Activated CD4-positive, alpha-beta memory T cell treated with anti-CD3 and anti-CD28 coated beads, Interleukin-2, amount 10 ng/mL, durations not matched to agents 7 days and 5 days (primary cell): ENCODE measurements around the gene CAB39. TPM values are rescaled to one million over a fixed set of nuclear protein-coding genes. Genes with fewer than 3 reads are reported as not detected.
"Not testable (repeated sequence)": the region's sequence is repeated elsewhere in the genome, so short reads cannot be mapped to it uniquely, and the experiment has no call there.

Experiments used
- CTCF ChIA-PET: fragments of 350-600 bp; sonication (Branson Sonifier 250); formaldehyde crosslinking; loops from one replicate; lab custom pipeline; 2021; ENCODE audit warnings: antibody characterized with exemption, inconsistent platforms; lab: Charles Lee
- POLR2A ChIA-PET: fragments of 350-600 bp; sonication (Branson Sonifier 250); formaldehyde crosslinking; loops from one replicate; lab custom pipeline; 2021; ENCODE audit warnings: antibody characterized with exemption; lab: Charles Lee
- DNase-seq: peaks from one replicate; pipeline ENCODE4 v3.0.0-alpha.2; 2020
- H3K27ac Mint-ChIP-seq: one replicate; pipeline ENCODE4 v1.8.0; 2021; ENCODE audit warnings: mild to moderate bottlenecking, mixed read lengths
- H3K27me3 Mint-ChIP-seq: one replicate; pipeline ENCODE4 v1.8.0; 2021; ENCODE audit warnings: mixed read lengths
- H3K36me3 Mint-ChIP-seq: one replicate; pipeline ENCODE4 v1.8.0; 2021; ENCODE audit warnings: low read depth, mixed read lengths
- H3K4me1 Mint-ChIP-seq: one replicate; pipeline ENCODE4 v1.8.0; 2021; ENCODE audit warnings: mixed read lengths
- H3K4me3 Mint-ChIP-seq: one replicate; pipeline ENCODE4 v1.8.0; 2021; ENCODE audit warnings: mild to moderate bottlenecking, mixed read lengths
- H3K9me3 Mint-ChIP-seq: one replicate; pipeline ENCODE4 v1.8.0; 2021; ENCODE audit warnings: mixed read lengths
- total RNA-seq, 2 experiments: library from RNA; stranded (reverse); gene quantifications; one replicate each; pipeline ENCODE4 v1.2.3, GENCODE V29; 2021

Gene CAB39
- total RNA-seq, 2 experiments from 2014 or later, result 156 to 161 TPM

DNA sequence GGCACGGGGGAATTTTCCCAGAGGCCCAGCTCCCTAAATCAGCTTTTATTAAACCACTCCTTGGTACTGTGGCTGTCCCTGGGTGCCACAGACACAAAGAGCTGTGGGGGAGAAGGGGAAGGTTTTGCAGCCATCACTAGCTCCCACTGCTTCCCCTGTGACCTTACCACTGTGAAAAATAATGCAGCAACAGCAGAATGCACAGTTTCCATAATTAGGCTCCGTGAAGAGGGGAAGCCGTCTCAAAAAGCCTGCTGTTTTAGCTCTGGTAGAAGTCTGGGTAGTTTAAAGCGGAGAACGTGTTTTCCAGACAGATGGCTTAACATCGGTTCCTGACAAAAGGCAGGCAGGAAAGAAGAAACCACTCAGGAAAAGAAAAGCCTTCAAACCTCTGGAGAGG lies 27.5 kb upstream of the CAB39 start:
- Mint-ChIP-seq H3K27ac (no peak overlapping the region), H3K36me3 (no peaks in the 10 kb centered on the region), H3K27me3 (peaks cover 1% of the 10 kb centered on the region), H3K4me3 (no peak overlapping the region), H3K4me1 (peaks cover 27% of the 10 kb centered on the region), H3K9me3 (no peaks in the 10 kb centered on the region)
- ChIA-PET CTCF (interaction anchor here (1.4 kb wide), 1 partner anchor 30 kb away, joined by 5 read pairs; no protein-coding TSS in a partner anchor), POLR2A (interaction anchor here (0.7 to 1.1 kb wide), 5 partner anchors 9 to 29 kb away, joined by 3 to 4 read pairs (median 4); no protein-coding TSS in a partner anchor)
- DNase-seq, result no peak

DNA sequence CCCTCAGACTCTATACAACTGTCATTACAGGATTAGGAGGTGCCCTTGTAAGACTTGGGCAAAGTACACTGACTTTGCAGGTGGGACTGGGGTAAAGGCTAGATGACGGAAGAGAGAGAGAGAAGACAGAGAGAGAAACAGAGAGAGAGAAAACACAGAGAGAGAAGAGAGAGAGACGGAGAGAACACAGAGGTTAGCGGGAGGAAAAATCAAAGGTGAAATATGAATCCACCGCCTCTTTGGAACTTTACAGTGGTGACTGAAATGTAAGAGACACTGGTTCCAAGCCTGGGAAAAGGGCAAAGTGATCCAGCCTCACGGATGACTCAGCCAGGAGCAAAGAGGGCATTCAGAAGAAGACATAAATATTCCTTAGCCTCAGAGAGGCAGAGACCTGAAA lies 25.1 kb upstream of the CAB39 start:
- Mint-ChIP-seq H3K4me3 (no peak overlapping the region), H3K4me1 (peaks cover 20% of the 10 kb centered on the region), H3K27me3 (peaks cover 1% of the 10 kb centered on the region), H3K27ac (no peak overlapping the region), H3K36me3 (no peaks in the 10 kb centered on the region), H3K9me3 (no peaks in the 10 kb centered on the region)
- ChIA-PET POLR2A (no interaction called here), CTCF (no interaction called here)
- DNase-seq, result no peak

DNA sequence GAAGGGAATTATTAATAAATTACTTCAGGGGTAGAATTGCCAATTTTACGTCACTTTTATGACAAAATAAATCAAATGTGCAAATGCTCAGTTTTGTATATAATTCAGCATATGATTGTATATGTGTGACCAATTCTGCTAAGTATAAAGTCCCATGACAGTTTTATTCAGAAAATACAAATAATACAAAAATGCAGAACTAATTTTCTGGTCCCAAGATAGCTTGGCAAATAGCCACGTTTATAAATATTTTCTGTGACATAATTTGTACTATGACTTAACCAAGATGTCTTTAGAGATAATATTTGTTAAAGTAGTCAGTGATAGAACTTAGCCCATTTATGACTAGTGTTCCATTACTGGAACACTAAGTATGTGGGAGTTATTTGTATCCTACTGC lies 24.2 kb upstream of the CAB39 start:
- Mint-ChIP-seq H3K27ac (no peak overlapping the region), H3K4me3 (no peak overlapping the region), H3K9me3 (no peaks in the 10 kb centered on the region), H3K27me3 (peaks cover 1% of the 10 kb centered on the region), H3K4me1 (peaks cover 23% of the 10 kb centered on the region), H3K36me3 (no peaks in the 10 kb centered on the region)
- ChIA-PET CTCF (no interaction called here), POLR2A (no interaction called here)
- no peak for DNase-seq

DNA sequence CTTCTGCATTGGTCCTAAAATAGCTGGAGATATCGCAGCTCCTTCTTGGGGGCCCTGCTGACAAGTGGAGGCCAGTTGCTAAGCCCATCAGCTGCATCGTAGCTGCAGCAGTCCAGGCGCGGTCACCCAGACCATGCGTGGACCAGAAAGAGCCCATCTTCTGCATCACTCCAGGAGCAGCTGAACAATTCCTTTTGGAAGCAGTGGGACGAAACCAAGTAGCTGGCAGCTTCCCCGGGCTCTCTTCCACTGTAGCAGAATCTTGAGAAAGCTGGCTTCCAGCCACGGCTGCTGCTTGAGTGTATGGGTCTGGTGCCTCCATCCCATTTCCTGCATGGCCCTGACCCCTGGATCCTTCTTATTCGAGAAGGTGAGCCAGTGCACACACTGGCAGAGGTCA lies 22.2 kb upstream of the CAB39 start:
- Mint-ChIP-seq H3K9me3 (no peaks in the 10 kb centered on the region), H3K4me3 (no peak overlapping the region), H3K27me3 (peaks cover 1% of the 10 kb centered on the region), H3K36me3 (peaks cover 3% of the 10 kb centered on the region), H3K27ac (no peak overlapping the region), H3K4me1 (peaks cover 22% of the 10 kb centered on the region)
- POLR2A ChIA-PET, result interaction anchor here (0.6 kb wide), 1 partner anchor 27 kb away, joined by 3 read pairs; no protein-coding TSS in a partner anchor
- CTCF ChIA-PET, result no interaction called here
- DNase-seq, result no peak

DNA sequence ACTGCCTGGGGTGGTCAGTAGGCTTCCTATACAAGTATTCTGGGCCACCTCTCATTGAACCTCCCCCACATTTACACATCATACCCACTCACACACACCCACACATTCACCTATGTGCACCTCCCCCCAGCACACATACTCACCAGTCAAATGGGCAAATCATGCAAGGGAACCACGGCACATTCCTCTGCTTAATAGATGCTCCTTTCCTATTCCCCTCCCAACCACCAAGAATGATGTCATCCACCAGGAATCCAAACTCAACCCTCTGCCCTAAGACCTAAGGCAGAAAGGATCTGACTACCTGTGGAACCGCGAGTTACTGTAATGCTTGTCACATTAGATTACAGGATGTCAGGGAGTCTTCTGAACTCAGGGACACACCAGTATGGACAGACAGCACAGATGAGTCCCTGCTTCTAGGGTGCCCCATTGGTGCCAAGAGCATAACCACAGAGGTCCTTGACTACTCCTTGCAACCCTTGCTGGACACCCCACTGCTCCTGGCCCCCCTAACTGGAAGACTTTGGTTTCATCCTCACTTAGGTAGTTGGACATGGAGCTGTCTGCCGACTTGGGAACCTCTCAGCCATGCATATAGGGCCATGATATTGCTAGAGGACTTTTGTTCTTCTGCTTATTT lies 21.5 kb upstream of the CAB39 start:
- ChIA-PET POLR2A (no interaction called here), CTCF (no interaction called here)
- H3K27me3 Mint-ChIP-seq, result peaks cover 1% of the 10 kb centered on the region
- H3K9me3 Mint-ChIP-seq, result no peaks in the 10 kb centered on the region
- no peak overlapping the region for H3K4me3 Mint-ChIP-seq
- DNase-seq, result no peak
- H3K27ac Mint-ChIP-seq, result no peak overlapping the region
- peaks cover 20% of the 10 kb centered on the region for H3K4me1 Mint-ChIP-seq
- H3K36me3 Mint-ChIP-seq, result peaks cover 3% of the 10 kb centered on the region

DNA sequence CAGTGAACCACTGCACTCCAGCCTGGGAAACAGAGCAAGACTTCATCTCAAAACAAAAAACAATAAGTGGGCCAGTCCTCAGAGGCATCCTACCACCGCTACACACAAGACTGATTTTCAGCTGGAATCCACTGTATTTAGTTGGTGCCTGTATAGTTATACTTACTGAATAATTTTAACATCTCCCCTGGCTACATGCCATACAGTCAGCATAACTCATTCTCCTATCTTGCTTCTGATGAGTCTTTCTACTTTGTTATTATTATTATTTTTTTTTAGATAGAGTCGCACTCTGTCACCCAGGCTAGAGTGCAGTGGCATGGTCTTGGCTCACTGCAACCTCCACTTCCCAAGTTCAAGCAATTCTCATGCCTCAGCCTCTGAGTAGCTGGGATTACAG lies 19.9 kb upstream of the CAB39 start:
- H3K36me3 Mint-ChIP-seq, result peaks cover 3% of the 10 kb centered on the region
- peaks cover 17% of the 10 kb centered on the region for H3K4me1 Mint-ChIP-seq
- no peak for DNase-seq
- H3K27ac Mint-ChIP-seq, result no peak overlapping the region
- no peaks in the 10 kb centered on the region for H3K27me3 Mint-ChIP-seq
- no peaks in the 10 kb centered on the region for H3K9me3 Mint-ChIP-seq
- ChIA-PET CTCF (no interaction called here), POLR2A (no interaction called here)
- no peak overlapping the region for H3K4me3 Mint-ChIP-seq

DNA sequence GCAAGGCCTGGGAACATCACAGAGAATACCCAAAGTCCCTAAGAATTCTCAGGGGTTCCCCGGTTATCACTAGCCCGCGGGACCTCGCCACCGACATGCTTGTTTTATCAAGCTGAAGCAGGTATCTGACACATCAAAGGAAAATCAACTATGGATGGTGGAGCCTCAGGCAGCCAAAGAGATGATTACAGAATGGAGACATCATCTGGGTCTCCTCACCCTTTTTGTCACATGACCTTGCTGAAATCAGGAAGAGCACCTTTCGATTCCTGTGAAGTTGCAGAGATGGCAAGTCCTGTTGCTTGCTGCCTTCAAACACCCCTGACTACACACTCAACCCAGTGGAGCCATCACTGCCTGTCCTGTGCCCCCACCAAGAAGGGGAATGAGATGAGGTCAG lies 19.2 kb upstream of the CAB39 start:
- Mint-ChIP-seq H3K27me3 (no peaks in the 10 kb centered on the region), H3K27ac (no peak overlapping the region), H3K36me3 (peaks cover 3% of the 10 kb centered on the region), H3K4me3 (no peak overlapping the region), H3K4me1 (peaks cover 17% of the 10 kb centered on the region), H3K9me3 (no peaks in the 10 kb centered on the region)
- CTCF ChIA-PET, result no interaction called here
- no peak for DNase-seq
- POLR2A ChIA-PET, result no interaction called here

DNA sequence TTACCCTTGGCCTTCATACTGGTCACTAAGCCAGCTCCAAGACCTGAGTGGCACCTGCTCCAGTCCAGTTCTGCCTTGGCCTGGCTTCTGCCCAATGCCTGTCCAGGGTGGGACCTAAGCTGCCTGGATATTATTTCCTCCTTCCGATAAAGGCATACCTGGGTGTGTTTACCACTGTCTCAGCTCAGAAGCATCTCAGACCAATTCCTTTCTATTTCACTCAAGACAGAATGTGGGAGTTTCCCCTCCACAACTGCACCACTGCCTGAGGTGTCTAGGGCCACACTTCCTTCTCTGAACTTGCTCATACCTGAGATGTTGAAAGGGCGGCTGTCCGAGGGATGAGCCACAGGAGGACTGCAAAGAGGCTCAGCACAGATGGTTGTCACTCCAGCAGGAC lies 18.4 kb upstream of the CAB39 start:
- Mint-ChIP-seq H3K9me3 (no peaks in the 10 kb centered on the region), H3K4me3 (no peak overlapping the region), H3K36me3 (peaks cover 3% of the 10 kb centered on the region), H3K4me1 (peaks cover 17% of the 10 kb centered on the region), H3K27me3 (no peaks in the 10 kb centered on the region), H3K27ac (peak overlapping the region; percentile 11)
- ChIA-PET CTCF (interaction anchor here (0.7 kb wide), 1 partner anchor 16 kb away, joined by 3 read pairs; no protein-coding TSS in a partner anchor), POLR2A (interaction anchor here (2.3 kb wide), 1 partner anchor 18 kb away, joined by 7 read pairs; the partner anchor contains the start of gene CAB39)
- DNase-seq, result no peak

DNA sequence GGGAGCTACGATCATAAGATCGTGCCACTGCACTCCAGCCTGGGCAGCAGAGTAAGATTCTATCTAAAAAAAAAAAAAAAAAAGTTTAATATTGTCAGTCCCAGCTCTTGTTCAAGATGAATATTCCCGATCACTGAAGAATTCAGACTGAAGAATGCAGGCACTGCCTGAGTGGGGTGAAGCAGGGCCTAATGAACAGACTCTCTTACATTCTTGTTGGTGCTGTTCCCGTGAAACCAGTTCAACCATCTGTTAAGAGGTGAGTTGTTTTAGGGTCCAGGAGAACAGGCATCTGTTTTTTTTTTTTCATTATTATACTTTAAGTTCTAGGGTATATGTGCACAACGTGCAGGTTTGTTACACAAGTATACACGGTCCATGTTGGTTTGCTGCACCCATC lies 17.1 kb upstream of the CAB39 start:
- H3K9me3 Mint-ChIP-seq, result no peaks in the 10 kb centered on the region
- peaks cover 4% of the 10 kb centered on the region for H3K36me3 Mint-ChIP-seq

DNA sequence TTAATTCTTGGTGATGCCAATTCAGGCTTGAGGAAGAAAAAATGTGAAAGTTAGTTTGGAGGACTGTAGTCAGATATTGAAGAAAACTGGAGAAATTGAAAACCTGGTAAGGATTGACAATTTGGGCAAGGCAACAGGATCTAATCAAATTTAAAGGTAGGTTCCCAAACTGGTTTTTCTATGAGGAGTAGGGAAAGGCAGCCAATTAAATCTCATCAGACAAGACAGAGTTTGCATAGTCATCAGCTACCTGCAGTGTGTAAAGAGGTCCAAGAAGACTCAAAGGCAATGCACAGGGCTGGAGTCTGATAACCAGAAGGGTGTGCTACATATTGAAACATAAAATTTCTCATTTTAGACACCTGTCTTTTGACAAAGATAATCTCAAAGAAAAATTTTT lies 16.0 kb upstream of the CAB39 start:
- Mint-ChIP-seq H3K4me3 (no peak overlapping the region), H3K4me1 (peaks cover 17% of the 10 kb centered on the region), H3K27ac (no peak overlapping the region), H3K36me3 (peaks cover 7% of the 10 kb centered on the region), H3K9me3 (peaks cover 2% of the 10 kb centered on the region), H3K27me3 (peaks cover 4% of the 10 kb centered on the region)
- DNase-seq, result no peak
- POLR2A ChIA-PET, result interaction anchor here (1.1 kb wide), 1 partner anchor 16 kb away, joined by 4 read pairs; the partner anchor contains the start of gene CAB39
- CTCF ChIA-PET, result no interaction called here

More for the DNA sequence above, 17.1 kb upstream of the CAB39 start:
- ChIA-PET CTCF (no interaction called here), POLR2A (interaction anchor here (2.3 kb wide), 1 partner anchor 17 kb away, joined by 7 read pairs; the partner anchor contains the start of gene CAB39)
- H3K27me3 Mint-ChIP-seq, result peaks cover under 1% of the 10 kb centered on the region
- peaks cover 16% of the 10 kb centered on the region for H3K4me1 Mint-ChIP-seq
- H3K27ac Mint-ChIP-seq, result no peak overlapping the region
- DNase-seq, result no peak
- no peak overlapping the region for H3K4me3 Mint-ChIP-seq

DNA sequence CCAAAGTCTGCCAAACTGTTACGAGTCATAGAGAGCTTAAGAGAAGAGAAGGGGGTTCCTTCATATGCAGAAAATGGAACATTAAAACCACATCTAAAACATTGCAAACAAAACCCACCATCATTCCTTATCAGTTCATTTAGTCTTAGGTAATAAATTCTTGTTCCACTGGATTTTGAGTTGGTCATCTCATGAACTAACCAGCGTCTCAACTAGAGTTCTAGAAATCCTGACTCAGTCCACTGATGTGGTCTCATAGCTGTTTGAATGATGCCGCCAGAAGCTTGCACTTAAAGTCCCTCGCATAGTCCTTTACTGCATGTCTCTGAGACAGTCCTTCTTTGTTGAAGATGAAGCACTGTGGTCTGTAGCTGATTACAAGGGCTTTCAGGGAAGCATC lies 15.0 kb upstream of the CAB39 start:
- Mint-ChIP-seq H3K4me3 (no peak overlapping the region), H3K27ac (no peak overlapping the region)

DNA sequence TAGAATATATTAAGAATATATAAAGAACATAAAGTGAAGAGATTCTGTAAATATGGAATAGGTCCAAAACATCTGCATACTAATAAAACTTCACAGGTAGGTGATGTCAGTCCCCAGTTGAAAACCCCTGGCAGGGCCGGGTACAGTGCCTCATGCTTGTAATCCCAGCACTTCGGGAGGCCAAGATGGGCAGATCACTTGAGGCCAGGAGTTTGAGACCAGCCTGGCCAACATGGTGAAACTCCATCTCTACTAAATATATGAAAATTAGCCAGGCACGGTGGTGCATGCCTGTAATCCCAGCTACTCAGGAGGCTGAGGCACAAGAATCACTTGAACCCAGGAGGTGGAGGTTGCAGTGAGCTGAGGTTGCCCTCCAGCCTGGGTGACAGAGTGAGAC lies 13.9 kb upstream of the CAB39 start:
- Mint-ChIP-seq H3K9me3 (peaks cover 14% of the 10 kb centered on the region), H3K36me3 (peaks cover 20% of the 10 kb centered on the region), H3K4me1 (peaks cover 15% of the 10 kb centered on the region)
- H3K4me3 Mint-ChIP-seq, H3K27ac Mint-ChIP-seq, DNase-seq, POLR2A ChIA-PET, H3K27me3 Mint-ChIP-seq: not testable (repeated sequence)
- CTCF ChIA-PET, result interaction anchor here (1.4 kb wide), 1 partner anchor 16 kb away, joined by 3 read pairs; no protein-coding TSS in a partner anchor

More for the DNA sequence above, 15.0 kb upstream of the CAB39 start:
- Mint-ChIP-seq H3K27me3 (peaks cover 4% of the 10 kb centered on the region), H3K4me1 (peaks cover 20% of the 10 kb centered on the region), H3K36me3 (peaks cover 12% of the 10 kb centered on the region), H3K9me3 (peaks cover 10% of the 10 kb centered on the region)
- DNase-seq, result no peak
- ChIA-PET CTCF (interaction anchor here (1.4 kb wide), 1 partner anchor 17 kb away, joined by 3 read pairs; no protein-coding TSS in a partner anchor), POLR2A (interaction anchor here (0.7 to 1.1 kb wide), 2 partner anchors 15 to 84 kb away, joined by 4 read pairs; partner anchors contain the start of gene CAB39)

DNA sequence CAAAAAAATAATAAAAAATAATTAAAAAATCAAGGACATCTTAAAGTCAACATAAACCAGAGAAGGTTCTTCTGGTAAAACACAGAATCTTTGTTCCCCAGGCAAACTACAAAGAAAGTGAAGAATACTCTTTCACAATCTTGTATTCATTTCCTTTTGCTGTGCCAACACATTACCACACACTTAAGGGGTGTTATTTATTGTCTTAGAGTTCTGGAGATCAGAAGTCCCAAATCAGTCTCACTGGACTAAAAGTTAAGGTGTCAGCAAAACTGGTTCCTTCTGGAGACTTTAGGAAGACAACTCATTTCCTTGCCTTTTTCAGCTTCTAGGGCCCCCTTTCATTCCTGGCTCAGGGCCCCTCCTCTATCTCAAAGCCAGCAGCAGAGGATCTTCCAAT lies 12.2 kb upstream of the CAB39 start:
- CTCF ChIA-PET, result interaction anchor here (0.5 to 1.0 kb wide), 3 partner anchors 22 to 98 kb away, joined by 3 to 4 read pairs (median 3); no protein-coding TSS in a partner anchor
- POLR2A ChIA-PET, result interaction anchor here (1.0 kb wide), 1 partner anchor 41 kb away, joined by 3 read pairs; no protein-coding TSS in a partner anchor
- H3K4me1 Mint-ChIP-seq, result peaks cover 8% of the 10 kb centered on the region

More for the DNA sequence above, 12.2 kb upstream of the CAB39 start:
- peaks cover 23% of the 10 kb centered on the region for H3K36me3 Mint-ChIP-seq
- no peak overlapping the region for H3K4me3 Mint-ChIP-seq
- peaks cover 20% of the 10 kb centered on the region for H3K9me3 Mint-ChIP-seq
- DNase-seq, result no peak
- H3K27me3 Mint-ChIP-seq, result peaks cover 4% of the 10 kb centered on the region
- no peak overlapping the region for H3K27ac Mint-ChIP-seq
